ENCODE data around the gene CTBP2.

DNA sequence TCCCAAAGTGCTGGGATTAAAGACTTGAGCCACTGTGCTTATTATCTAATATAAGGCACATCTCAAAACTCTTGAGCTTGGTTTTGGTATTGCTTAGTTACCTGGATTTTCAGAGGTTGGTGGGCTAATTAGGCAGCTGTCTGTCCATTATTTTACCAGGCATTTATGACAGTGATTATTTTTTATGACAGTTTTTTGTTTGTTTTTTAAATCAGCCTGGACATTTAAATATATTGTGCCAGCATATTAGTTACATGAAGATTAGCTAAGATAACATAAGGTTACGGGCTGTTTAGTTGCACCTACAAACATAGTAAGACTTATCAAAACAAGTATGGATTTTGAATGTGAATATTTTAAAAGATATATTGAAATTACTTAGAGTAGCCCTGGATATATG, 221.1 kb downstream of the CTBP2 start:
- TF ChIP-seq, protein P1, sequence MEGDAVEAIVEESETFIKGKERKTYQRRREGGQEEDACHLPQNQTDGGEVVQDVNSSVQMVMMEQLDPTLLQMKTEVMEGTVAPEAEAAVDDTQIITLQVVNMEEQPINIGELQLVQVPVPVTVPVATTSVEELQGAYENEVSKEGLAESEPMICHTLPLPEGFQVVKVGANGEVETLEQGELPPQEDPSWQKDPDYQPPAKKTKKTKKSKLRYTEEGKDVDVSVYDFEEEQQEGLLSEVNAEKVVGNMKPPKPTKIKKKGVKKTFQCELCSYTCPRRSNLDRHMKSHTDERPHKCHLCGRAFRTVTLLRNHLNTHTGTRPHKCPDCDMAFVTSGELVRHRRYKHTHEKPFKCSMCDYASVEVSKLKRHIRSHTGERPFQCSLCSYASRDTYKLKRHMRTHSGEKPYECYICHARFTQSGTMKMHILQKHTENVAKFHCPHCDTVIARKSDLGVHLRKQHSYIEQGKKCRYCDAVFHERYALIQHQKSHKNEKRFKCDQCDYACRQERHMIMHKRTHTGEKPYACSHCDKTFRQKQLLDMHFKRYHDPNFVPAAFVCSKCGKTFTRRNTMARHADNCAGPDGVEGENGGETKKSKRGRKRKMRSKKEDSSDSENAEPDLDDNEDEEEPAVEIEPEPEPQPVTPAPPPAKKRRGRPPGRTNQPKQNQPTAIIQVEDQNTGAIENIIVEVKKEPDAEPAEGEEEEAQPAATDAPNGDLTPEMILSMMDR (IDR thresholded peaks at IDR 0.05): no peak
- TF ChIP-seq, protein P2, sequence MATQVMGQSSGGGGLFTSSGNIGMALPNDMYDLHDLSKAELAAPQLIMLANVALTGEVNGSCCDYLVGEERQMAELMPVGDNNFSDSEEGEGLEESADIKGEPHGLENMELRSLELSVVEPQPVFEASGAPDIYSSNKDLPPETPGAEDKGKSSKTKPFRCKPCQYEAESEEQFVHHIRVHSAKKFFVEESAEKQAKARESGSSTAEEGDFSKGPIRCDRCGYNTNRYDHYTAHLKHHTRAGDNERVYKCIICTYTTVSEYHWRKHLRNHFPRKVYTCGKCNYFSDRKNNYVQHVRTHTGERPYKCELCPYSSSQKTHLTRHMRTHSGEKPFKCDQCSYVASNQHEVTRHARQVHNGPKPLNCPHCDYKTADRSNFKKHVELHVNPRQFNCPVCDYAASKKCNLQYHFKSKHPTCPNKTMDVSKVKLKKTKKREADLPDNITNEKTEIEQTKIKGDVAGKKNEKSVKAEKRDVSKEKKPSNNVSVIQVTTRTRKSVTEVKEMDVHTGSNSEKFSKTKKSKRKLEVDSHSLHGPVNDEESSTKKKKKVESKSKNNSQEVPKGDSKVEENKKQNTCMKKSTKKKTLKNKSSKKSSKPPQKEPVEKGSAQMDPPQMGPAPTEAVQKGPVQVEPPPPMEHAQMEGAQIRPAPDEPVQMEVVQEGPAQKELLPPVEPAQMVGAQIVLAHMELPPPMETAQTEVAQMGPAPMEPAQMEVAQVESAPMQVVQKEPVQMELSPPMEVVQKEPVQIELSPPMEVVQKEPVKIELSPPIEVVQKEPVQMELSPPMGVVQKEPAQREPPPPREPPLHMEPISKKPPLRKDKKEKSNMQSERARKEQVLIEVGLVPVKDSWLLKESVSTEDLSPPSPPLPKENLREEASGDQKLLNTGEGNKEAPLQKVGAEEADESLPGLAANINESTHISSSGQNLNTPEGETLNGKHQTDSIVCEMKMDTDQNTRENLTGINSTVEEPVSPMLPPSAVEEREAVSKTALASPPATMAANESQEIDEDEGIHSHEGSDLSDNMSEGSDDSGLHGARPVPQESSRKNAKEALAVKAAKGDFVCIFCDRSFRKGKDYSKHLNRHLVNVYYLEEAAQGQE (IDR thresholded peaks at IDR 0.05; ENCODE audit: insufficient read depth in 1 of 2, low read depth in 2 of 2, low read length in 1 of 2): no peak

Data from Panc1 (cell line).